Stimulated activated CD4-positive, alpha-beta T cell treated with anti-CD3 and anti-CD28 coated beads, TNF-alpha, amount 100 ng/mL, for 24 hours (primary cell): ENCODE measurements around the gene TRIM61.
"Not testable (repeated sequence)": the region's sequence is repeated elsewhere in the genome, so short reads cannot be mapped to it uniquely, and the experiment has no call there.

Source experiments
- DNase-seq, 3 experiments: peaks; one replicate each; pipeline ENCODE4 v3.0.0-alpha.2; 2020; ENCODE audit warnings: low read depth in 3 of 3

The TRIM61 gene

GRCh38 chr4:164977243-164978164, at the start of gene TRIM61:
Gene TRIM61, minus strand, starts transcription at chr4:164977657. Its CDS starts 7,655 bp downstream, at chr4:164970002.
- peak in 2 of 3 experiments; percentile 6 to 55 for DNase-seq

- not testable (repeated sequence) for DNase-seq
Observed at GRCh38 chr4:165025782-165026181, 48.3 kb upstream of the TRIM61 start.

- not testable (repeated sequence) for DNase-seq
Observed at GRCh38 chr4:165019995-165020394, 42.5 kb upstream of the TRIM61 start.

GRCh38 chr4:165016971-165017370, 39.5 kb upstream of the TRIM61 start:
- DNase-seq, result no peak

- no peak for DNase-seq
Observed at GRCh38 chr4:165013691-165014090, 36.2 kb upstream of the TRIM61 start.

- DNase-seq, result no peak
Observed at GRCh38 chr4:165011403-165011802, 33.9 kb upstream of the TRIM61 start.

- no peak for DNase-seq
Observed at GRCh38 chr4:165010991-165011390, 33.5 kb upstream of the TRIM61 start.

GRCh38 chr4:165010487-165010886, 33.0 kb upstream of the TRIM61 start:
- DNase-seq, result no peak

- DNase-seq, result no peak
Observed at GRCh38 chr4:165009493-165010227, 32.2 kb upstream of the TRIM61 start.

- DNase-seq, result no peak
Observed at GRCh38 chr4:165006886-165007285, 29.4 kb upstream of the TRIM61 start.

- no peak for DNase-seq
Observed at GRCh38 chr4:165006456-165006855, 29.0 kb upstream of the TRIM61 start.

GRCh38 chr4:165005352-165005925, 28.0 kb upstream of the TRIM61 start:
- DNase-seq, result no peak

- DNase-seq, result not testable (repeated sequence)
Observed at GRCh38 chr4:165001957-165002356, 24.5 kb upstream of the TRIM61 start.

- not testable (repeated sequence) for DNase-seq
Observed at GRCh38 chr4:164998526-164999080, 21.1 kb upstream of the TRIM61 start.

- no peak for DNase-seq
Observed at GRCh38 chr4:164997941-164998340, 20.5 kb upstream of the TRIM61 start.

GRCh38 chr4:164997324-164997723, 19.9 kb upstream of the TRIM61 start:
- DNase-seq, result no peak

GRCh38 chr4:164996123-164996522, 18.7 kb upstream of the TRIM61 start:
- DNase-seq, result not testable (repeated sequence)

GRCh38 chr4:164990786-164991185, 13.3 kb upstream of the TRIM61 start:
- not testable (repeated sequence) for DNase-seq

- no peak for DNase-seq
Observed at GRCh38 chr4:164989471-164989870, 12.0 kb upstream of the TRIM61 start.

GRCh38 chr4:164971929-164972328, 5.5 kb downstream of the TRIM61 start:
- DNase-seq, result not testable (repeated sequence)

GRCh38 chr4:164959896-164960295, 17.6 kb downstream of the TRIM61 start:
- no peak for DNase-seq

- DNase-seq, result not testable (repeated sequence)
Observed at GRCh38 chr4:164959421-164959820, 18.0 kb downstream of the TRIM61 start.
